DND-41 (cell line): ENCODE measurements around the gene B3GNT7.

ENCODE experiments used
- CTCF ChIP-seq: IDR thresholded peaks from 2 replicates; pipeline ENCODE4 v1.5.1; 2012; ENCODE audit warnings: borderline replicate concordance, low read length, moderate library complexity, mild to moderate bottlenecking; ENCODE audit not compliant: poor library complexity, severe bottlenecking; ENCODE audit errors: extremely low read depth
- EZH2 ChIP-seq: IDR thresholded peaks from 3 replicates; pipeline ENCODE4 v1.6.1; 2012; ENCODE audit warnings: borderline replicate concordance, low read depth, mild to moderate bottlenecking, moderate library complexity, low read length, inconsistent platforms; ENCODE audit not compliant: severe bottlenecking

- TF ChIP-seq CTCF = no peak
- no peak for TF ChIP-seq EZH2
Measured at GRCh38 chr2:231399046-231399852, 3.7 kb downstream of the B3GNT7 start.
